OCI-LY3 (cell line): Measurements from ENCODE around the gene SLC26A5.

Experiments
- EZH2phosphoT487 ChIP-seq: fragments of 200-600 bp; shearing (Covaris generic); IDR thresholded peaks from 2 replicates; pipeline ENCODE4 v1.6.1; 2018; ENCODE audit warnings: antibody characterized with exemption, mixed run types, low read depth
- TF ChIP-seq, protein P1 (sequence below): fragments of 200-600, 300-600 bp; sonication (generic); IDR thresholded peaks from 2 replicates; pipeline ENCODE4 v1.5.1; 2014; ENCODE audit warnings: antibody characterized with exemption, low read length, low read depth

- TF ChIP-seq, protein P1, sequence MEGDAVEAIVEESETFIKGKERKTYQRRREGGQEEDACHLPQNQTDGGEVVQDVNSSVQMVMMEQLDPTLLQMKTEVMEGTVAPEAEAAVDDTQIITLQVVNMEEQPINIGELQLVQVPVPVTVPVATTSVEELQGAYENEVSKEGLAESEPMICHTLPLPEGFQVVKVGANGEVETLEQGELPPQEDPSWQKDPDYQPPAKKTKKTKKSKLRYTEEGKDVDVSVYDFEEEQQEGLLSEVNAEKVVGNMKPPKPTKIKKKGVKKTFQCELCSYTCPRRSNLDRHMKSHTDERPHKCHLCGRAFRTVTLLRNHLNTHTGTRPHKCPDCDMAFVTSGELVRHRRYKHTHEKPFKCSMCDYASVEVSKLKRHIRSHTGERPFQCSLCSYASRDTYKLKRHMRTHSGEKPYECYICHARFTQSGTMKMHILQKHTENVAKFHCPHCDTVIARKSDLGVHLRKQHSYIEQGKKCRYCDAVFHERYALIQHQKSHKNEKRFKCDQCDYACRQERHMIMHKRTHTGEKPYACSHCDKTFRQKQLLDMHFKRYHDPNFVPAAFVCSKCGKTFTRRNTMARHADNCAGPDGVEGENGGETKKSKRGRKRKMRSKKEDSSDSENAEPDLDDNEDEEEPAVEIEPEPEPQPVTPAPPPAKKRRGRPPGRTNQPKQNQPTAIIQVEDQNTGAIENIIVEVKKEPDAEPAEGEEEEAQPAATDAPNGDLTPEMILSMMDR: no peak
- no peak for TF ChIP-seq EZH2phosphoT487
These were observed at the start of gene SLC26A5 for GRCh38 chr7:103446049-103446520.
